Loucy (cell line): ENCODE data around the gene GRIN3B.

Experiments used
- H2AFZ ChIP-seq: fragments of 200-600 bp; sonication (generic); 2 replicates; pipeline ENCODE4 v1.6.0; 2016; ENCODE audit warnings: antibody characterized with exemption, mild to moderate bottlenecking, low read length, moderate library complexity
- H3F3A ChIP-seq: fragments of 200-600 bp; 2 replicates; pipeline ENCODE4 v1.6.0; 2016; ENCODE audit warnings: antibody characterized with exemption, low read depth, mild to moderate bottlenecking
- H3K27me3 ChIP-seq: fragments of 200-600 bp; sonication (generic); 2 replicates; pipeline ENCODE4 v1.6.1; 2014; ENCODE audit warnings: low read length, mild to moderate bottlenecking; ENCODE audit not compliant: insufficient read depth, poor library complexity, severe bottlenecking
- H3K36me3 ChIP-seq: fragments of 200-600 bp; sonication (generic); 2 replicates; pipeline ENCODE4 v1.6.1; 2016; ENCODE audit warnings: low read length; ENCODE audit not compliant: insufficient read depth
- H3K4me1 ChIP-seq: fragments of 200-600 bp; sonication (generic); 2 replicates; pipeline ENCODE4 v1.5.1; 2014; ENCODE audit warnings: low read length, mild to moderate bottlenecking; ENCODE audit not compliant: insufficient read depth, poor library complexity, severe bottlenecking
- H3K4me2 ChIP-seq: fragments of 200-600 bp; sonication (generic); 2 replicates; pipeline ENCODE4 v1.6.0; 2014; ENCODE audit warnings: antibody characterized with exemption, low read length, low read depth, mild to moderate bottlenecking; ENCODE audit not compliant: poor library complexity, severe bottlenecking
- H3K4me3 ChIP-seq: fragments of 200-600 bp; sonication (generic); 2 replicates; pipeline ENCODE4 v1.5.1; 2014; ENCODE audit warnings: low read length, mild to moderate bottlenecking, mixed read lengths; ENCODE audit not compliant: poor library complexity, severe bottlenecking
- H3K79me2 ChIP-seq: fragments of 200-600 bp; sonication (generic); 2 replicates; pipeline ENCODE4 v1.6.1; 2014; ENCODE audit warnings: low read length; ENCODE audit not compliant: insufficient read depth
- H3K9ac ChIP-seq: fragments of 200-600 bp; sonication (generic); 2 replicates; pipeline ENCODE4 v1.6.0; 2014; ENCODE audit warnings: mild to moderate bottlenecking, low read depth, low read length, moderate library complexity; ENCODE audit not compliant: poor library complexity, severe bottlenecking
- H3K9me2 ChIP-seq: fragments of 200-600 bp; sonication (generic); replicated peaks from 2 replicates; pipeline ENCODE4 v1.6.1; 2016; ENCODE audit warnings: low read depth, low read length, mixed read lengths
- H3K9me3 ChIP-seq: fragments of 200-600 bp; sonication (generic); 2 replicates; pipeline ENCODE4 v1.6.1; 2014; ENCODE audit warnings: mild to moderate bottlenecking, antibody characterized with exemption, low read length, low read depth; ENCODE audit not compliant: insufficient read depth
- H4K20me1 ChIP-seq: fragments of 200-600 bp; sonication (generic); 2 replicates; pipeline ENCODE4 v1.6.0; 2014; ENCODE audit warnings: antibody characterized with exemption, low read length, mild to moderate bottlenecking; ENCODE audit not compliant: insufficient read depth, poor library complexity, severe bottlenecking
- CTCF ChIP-seq: fragments of 200-600 bp; sonication (generic); conservative IDR thresholded peaks from 2 replicates; pipeline ENCODE4 v1.5.1; 2014; ENCODE audit warnings: mild to moderate bottlenecking, antibody characterized with exemption, low read length
- EZH2phosphoT487 ChIP-seq: fragments of 200-600 bp; IDR thresholded peaks from 2 replicates; pipeline ENCODE4 v1.6.1; 2018; ENCODE audit warnings: antibody characterized with exemption, mild to moderate bottlenecking, moderate library complexity, borderline replicate concordance

The GRIN3B gene

GRCh38 chr19:973726-974563, 26.3 kb upstream of the GRIN3B start:
- Histone ChIP-seq H3K79me2 (no peaks in the 10 kb centered on the region), H3K4me2 (no peak overlapping the region), H3F3A (no peaks in the 10 kb centered on the region), H2AFZ (no peak overlapping the region), H3K9me2 (no peaks in the 10 kb centered on the region), H3K27me3 (no peaks in the 10 kb centered on the region), H4K20me1 (no peaks in the 10 kb centered on the region), H3K4me3 (no peak overlapping the region), H3K4me1 (no peaks in the 10 kb centered on the region), H3K36me3 (peaks cover 19% of the 10 kb centered on the region), H3K9me3 (peaks cover 8% of the 10 kb centered on the region; the same call in 1 of the 2 replicates), H3K9ac (no peak overlapping the region)
- no peak for TF ChIP-seq CTCF
- TF ChIP-seq EZH2phosphoT487 = no peak

- Histone ChIP-seq H3K4me2 (no peak overlapping the region), H3K9me3 (peaks cover 8% of the 10 kb centered on the region; the same call in 1 of the 2 replicates), H3K27me3 (no peaks in the 10 kb centered on the region), H3K9ac (no peak overlapping the region), H4K20me1 (no peaks in the 10 kb centered on the region), H3K9me2 (no peaks in the 10 kb centered on the region), H3K36me3 (peaks cover 19% of the 10 kb centered on the region), H3K4me3 (no peak overlapping the region), H2AFZ (no peak overlapping the region), H3K4me1 (no peaks in the 10 kb centered on the region), H3K79me2 (no peaks in the 10 kb centered on the region), H3F3A (no peaks in the 10 kb centered on the region)
- TF ChIP-seq EZH2phosphoT487 (no peak), CTCF (no peak)
Measured at GRCh38 chr19:974564-975257, 25.5 kb upstream of the GRIN3B start.

- TF ChIP-seq CTCF = no peak
- TF ChIP-seq EZH2phosphoT487 = no peak
- no peaks in the 10 kb centered on the region for H4K20me1 ChIP-seq
- H3K9me2 ChIP-seq = no peaks in the 10 kb centered on the region
- H3K9ac ChIP-seq = no peak overlapping the region
- no peak overlapping the region for H3K4me3 ChIP-seq
- H3K79me2 ChIP-seq = no peaks in the 10 kb centered on the region
- H3K4me2 ChIP-seq = no peak overlapping the region
- no peak overlapping the region for H2AFZ ChIP-seq
- H3K9me3 ChIP-seq = no peaks in the 10 kb centered on the region
- H3K27me3 ChIP-seq = no peaks in the 10 kb centered on the region
- H3F3A ChIP-seq = no peaks in the 10 kb centered on the region
- peaks cover 8% of the 10 kb centered on the region; the same call in 1 of the 2 replicates for H3K36me3 ChIP-seq
- H3K4me1 ChIP-seq = no peaks in the 10 kb centered on the region
Measured at GRCh38 chr19:976476-976875, 23.7 kb upstream of the GRIN3B start.
